Measurements from ENCODE around the gene GATA3.

The GATA3 gene

GRCh38 chr10:8086315-8086714 is 31.8 kb downstream of the GATA3 start:
- H3K27me3 Mint-ChIP-seq (ENCODE audit: low read depth) = peaks cover 23% of the 10 kb centered on the region
- no peak for TF ChIP-seq CTCF (IDR thresholded peaks at IDR 0.05; ENCODE audit: unreplicated experiment in 3 of 3)
- H3K4me1 Mint-ChIP-seq = no peaks in the 10 kb centered on the region
- H3K4me3 Mint-ChIP-seq = no peak overlapping the region
- no peaks in the 10 kb centered on the region for H3K9me3 Mint-ChIP-seq
- H3K27ac Mint-ChIP-seq = no peak overlapping the region
- H3K36me3 Mint-ChIP-seq (ENCODE audit: low read depth) = no peaks in the 10 kb centered on the region

GRCh38 chr10:8088504-8088903 is 34.0 kb downstream of the GATA3 start:
- H3K27me3 Mint-ChIP-seq (ENCODE audit: low read depth) = peaks cover 16% of the 10 kb centered on the region
- H3K27ac Mint-ChIP-seq = no peak overlapping the region
- H3K9me3 Mint-ChIP-seq = no peaks in the 10 kb centered on the region
- no peaks in the 10 kb centered on the region for H3K4me1 Mint-ChIP-seq
- no peak for TF ChIP-seq CTCF (IDR thresholded peaks at IDR 0.05; ENCODE audit: unreplicated experiment in 3 of 3)
- H3K36me3 Mint-ChIP-seq (ENCODE audit: low read depth) = no peaks in the 10 kb centered on the region
- H3K4me3 Mint-ChIP-seq = no peak overlapping the region

- Mint-ChIP-seq H3K4me3 (no peak overlapping the region), H3K4me1 (no peaks in the 10 kb centered on the region), H3K27ac (no peak overlapping the region), H3K27me3 (ENCODE audit: low read depth) (peaks cover 14% of the 10 kb centered on the region), H3K9me3 (peaks cover 9% of the 10 kb centered on the region), H3K36me3 (ENCODE audit: low read depth) (peaks cover 3% of the 10 kb centered on the region)
- TF ChIP-seq CTCF (IDR thresholded peaks at IDR 0.05; ENCODE audit: unreplicated experiment in 3 of 3) = no peak
Observed at GRCh38 chr10:8092428-8092827, 37.9 kb downstream of the GATA3 start.

- H3K4me1 Mint-ChIP-seq = no peaks in the 10 kb centered on the region
- no peak for TF ChIP-seq CTCF (IDR thresholded peaks at IDR 0.05; ENCODE audit: unreplicated experiment in 3 of 3)
- H3K27me3 Mint-ChIP-seq (ENCODE audit: low read depth) = peaks cover 24% of the 10 kb centered on the region
- H3K27ac Mint-ChIP-seq = no peak overlapping the region
- peaks cover 3% of the 10 kb centered on the region for H3K36me3 Mint-ChIP-seq (ENCODE audit: low read depth)
- H3K4me3 Mint-ChIP-seq = no peak overlapping the region
- peaks cover 9% of the 10 kb centered on the region for H3K9me3 Mint-ChIP-seq
Observed at GRCh38 chr10:8095959-8096358, 41.5 kb downstream of the GATA3 start.

- H3K36me3 Mint-ChIP-seq (ENCODE audit: low read depth) = peaks cover 3% of the 10 kb centered on the region
- H3K9me3 Mint-ChIP-seq = peaks cover 9% of the 10 kb centered on the region
- H3K4me3 Mint-ChIP-seq = no peak overlapping the region
- no peak overlapping the region for H3K27ac Mint-ChIP-seq
- no peaks in the 10 kb centered on the region for H3K4me1 Mint-ChIP-seq
- TF ChIP-seq CTCF (IDR thresholded peaks at IDR 0.05; ENCODE audit: unreplicated experiment in 3 of 3) = no peak
- H3K27me3 Mint-ChIP-seq (ENCODE audit: low read depth) = peaks cover 32% of the 10 kb centered on the region
Observed at GRCh38 chr10:8096931-8097330, 42.4 kb downstream of the GATA3 start.

GRCh38 chr10:8100366-8100765 is 45.9 kb downstream of the GATA3 start:
- H3K27ac Mint-ChIP-seq = no peak overlapping the region
- TF ChIP-seq CTCF (IDR thresholded peaks at IDR 0.05; ENCODE audit: unreplicated experiment in 3 of 3) = no peak
- peaks cover 43% of the 10 kb centered on the region for H3K27me3 Mint-ChIP-seq (ENCODE audit: low read depth)
- H3K4me3 Mint-ChIP-seq = no peak overlapping the region
- H3K9me3 Mint-ChIP-seq = peaks cover 4% of the 10 kb centered on the region
- no peaks in the 10 kb centered on the region for H3K4me1 Mint-ChIP-seq
- H3K36me3 Mint-ChIP-seq (ENCODE audit: low read depth) = peaks cover under 1% of the 10 kb centered on the region
